Measurements from ENCODE around the gene YPEL4.

- TF ChIP-seq CTCF (IDR thresholded peaks at IDR 0.05) (no peak), POLR2A (IDR thresholded peaks at IDR 0.05) (no peak)
Observed at GRCh38 chr11:57635246-57635645, 14.5 kb downstream of the YPEL4 start.
